GM18907 (cell line): ENCODE data around the gene ENO1.

Experiments used
- ATAC-seq: cut with Tn5 transposase; IDR thresholded peaks from one replicate; pipeline ENCODE4 v1.9.1; 2021; ENCODE audit warnings: mild to moderate bottlenecking, moderate library complexity; ENCODE audit not compliant: unreplicated experiment

The ENO1 gene

DNA sequence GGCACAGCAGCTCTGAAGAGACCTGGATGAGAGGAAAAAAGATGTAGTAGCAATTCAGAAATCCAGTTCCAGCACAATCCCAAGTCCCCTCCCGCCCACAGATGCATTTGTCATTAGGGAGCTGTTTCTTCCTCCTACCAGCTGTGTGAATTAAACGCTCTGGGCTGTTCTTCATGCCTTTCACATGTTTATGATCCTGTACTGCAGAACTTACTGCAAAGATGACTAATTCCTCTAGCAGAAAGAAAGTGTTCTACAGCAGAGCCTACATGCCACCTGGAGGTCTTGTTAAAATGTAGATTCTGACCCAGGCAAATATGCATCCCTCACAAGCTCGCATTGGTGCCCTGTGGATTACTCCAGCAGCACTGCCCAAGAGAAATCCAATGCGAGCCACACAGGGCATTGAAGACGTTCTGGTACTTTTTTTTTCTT, 6.5 kb downstream of the ENO1 start:
- ATAC-seq, result no peak

DNA sequence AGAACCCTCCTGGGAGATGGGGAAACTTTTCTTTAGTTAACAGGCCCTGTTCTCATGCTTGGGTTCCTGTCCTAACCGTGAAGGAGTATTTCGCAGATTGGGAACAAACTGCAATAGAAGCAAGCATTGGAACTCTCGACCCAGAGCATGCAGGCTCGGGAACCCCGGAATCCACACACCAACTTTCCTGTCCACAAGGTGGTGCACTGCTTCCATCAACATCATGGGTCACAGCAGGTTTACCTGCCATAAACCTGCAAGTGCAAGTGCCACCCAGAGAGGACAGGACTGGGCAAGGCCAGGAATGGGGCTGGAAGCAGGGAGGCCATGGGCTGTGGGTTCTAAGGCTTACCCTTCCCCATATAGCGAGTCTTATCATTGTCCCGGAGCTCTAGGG, 6.9 kb downstream of the ENO1 start:
- no peak for ATAC-seq

DNA sequence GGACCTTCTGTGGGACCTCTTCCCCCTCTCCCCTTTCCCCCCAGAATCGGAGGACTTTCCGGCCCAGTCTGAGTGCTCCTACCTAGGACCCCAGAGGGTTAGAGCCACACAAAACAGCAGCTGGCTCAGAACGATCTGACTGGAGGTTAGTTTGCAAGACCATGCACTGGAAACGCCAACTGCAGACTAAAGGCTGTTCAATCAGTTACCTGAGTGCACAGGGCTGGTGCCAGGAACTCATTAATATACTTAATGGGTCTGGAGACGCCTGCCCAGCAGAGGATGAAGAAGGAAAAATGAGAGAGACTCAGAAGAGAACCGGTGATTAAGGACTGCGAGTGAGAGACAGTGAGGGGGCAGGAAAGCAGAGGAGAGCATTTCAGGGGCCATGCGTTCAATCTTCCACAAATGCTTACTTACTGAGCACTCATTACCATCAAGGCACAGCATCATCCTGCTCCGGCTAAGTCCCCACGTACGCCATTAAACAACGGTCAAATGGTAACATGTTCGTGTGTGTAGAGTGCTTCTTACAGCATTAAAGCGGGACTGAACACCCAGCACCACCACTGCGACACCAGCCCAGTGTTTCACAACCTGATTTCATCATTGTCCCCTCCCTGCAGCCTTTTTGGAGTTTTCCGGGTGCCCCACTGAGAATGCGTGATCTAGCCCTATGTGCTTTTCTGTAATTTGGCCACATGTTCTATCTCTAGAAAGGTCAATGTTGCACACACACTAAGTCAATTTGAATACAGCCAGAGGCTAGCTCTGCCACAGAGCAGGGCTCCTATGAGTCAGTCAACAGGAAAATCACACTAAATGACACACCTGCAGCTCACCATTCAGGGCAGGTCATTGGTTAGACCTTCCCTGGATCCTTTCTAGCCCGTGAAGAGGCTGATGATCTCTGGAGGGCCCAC, 7.6 kb downstream of the ENO1 start:
- no peak for ATAC-seq

DNA sequence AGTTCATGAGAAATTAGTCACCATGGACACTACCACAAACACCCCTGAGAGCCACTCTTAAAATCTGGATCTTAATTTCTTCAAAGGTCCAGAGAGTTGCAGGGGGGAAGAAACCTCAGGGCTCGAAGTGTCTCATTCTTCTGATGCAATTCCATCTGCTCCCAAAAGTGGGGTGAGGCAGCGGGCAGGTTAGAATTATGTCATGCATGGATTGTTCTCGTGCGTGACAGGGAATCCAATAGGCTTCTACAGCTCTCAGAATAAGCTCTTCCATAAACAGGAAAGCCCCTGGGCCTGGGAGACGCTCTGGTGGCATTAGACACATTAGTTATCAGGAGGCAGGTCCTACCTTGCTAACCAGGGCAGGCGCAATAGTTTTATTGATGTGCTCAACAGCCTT, 8.4 kb downstream of the ENO1 start:
- ATAC-seq, result no peak

DNA sequence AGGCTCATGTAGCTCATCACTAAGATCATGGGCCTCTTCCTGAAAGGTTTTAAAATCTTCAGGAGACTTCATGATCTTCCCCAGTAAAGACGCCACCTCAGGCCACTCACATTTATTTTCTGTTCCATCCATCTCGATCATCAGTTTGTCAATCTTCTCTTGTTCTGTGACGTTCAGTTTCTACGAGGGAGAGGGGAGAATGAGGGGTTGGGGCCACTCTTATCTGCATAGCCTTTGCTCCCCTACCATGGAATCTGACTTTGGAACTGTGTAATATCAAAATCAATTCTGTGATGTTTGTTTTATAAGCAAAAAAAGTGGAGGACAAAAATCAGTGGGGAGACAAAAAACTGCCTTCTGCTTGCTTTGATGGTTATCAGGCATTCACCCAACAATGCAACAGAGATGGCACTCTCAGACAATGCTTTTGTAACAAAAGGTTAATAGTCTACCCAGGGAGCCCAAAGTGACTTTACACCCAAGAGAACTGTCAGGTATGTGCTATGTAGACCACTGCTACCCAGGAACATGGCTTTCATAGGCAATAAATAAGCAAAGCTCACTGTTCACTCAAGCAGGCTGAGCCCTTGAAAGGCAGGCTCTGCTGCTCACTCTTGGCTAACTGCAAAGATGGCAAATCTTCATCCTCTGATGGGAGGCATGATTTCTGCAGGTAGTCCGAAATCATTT, 10.5 kb downstream of the ENO1 start:
- no peak for ATAC-seq

DNA sequence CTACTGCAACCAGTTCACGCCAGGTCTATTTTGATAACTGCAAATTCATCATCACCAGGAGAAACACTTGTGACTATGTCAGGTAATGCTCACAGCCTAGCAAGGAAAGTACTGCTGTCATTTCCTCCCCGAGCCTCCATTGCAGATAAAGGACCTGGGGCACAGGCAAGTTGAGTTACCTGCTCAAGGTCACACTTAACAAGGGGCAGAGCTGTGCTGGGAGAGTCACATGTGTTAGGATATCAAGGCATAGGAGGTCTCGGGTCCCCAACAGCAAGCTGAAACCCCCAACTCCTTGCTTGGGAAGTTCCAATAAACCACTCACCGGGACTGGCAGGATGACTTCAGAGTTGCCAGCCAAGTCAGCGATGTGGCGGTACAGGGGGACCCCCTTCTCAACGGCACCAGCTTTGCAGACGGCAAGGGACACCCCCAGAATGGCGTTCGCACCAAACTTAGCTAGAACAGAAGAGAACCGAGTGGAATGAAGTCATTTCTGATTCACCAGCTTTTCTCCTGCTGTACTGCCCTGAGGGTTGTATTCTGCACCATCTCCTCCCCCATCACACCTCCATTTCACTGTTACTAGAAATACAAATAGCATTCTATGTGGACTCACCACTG, 11.6 kb downstream of the ENO1 start:
- no peak for ATAC-seq

DNA sequence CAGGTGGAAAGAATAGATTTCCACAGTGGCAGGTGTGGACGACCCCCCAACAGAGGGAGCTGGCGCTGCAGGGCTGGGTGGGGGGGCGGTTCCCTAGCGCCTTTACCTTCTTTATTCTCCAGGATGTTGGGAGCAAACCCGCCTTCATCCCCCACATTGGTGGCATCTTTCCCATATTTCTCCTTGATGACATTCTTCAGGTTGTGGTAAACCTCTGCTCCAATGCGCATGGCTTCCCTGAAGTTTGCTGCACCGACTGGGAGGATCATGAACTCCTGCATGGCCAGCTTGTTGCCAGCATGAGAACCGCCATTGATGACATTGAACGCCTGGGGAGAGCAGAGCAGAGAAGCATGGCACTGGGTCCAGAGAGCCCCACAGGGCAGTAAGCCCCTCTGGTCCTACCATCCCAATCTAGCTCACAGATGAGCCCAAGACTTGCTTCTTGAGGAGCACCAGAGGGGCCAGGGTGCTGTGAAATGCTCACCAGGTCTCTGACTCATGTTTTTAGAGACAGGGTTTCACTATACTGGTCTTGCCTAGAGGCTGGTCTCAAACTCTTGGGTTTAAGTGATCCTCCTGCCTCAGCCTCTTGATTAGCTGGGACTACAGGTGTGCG, 12.2 kb downstream of the ENO1 start:
- no peak for ATAC-seq

DNA sequence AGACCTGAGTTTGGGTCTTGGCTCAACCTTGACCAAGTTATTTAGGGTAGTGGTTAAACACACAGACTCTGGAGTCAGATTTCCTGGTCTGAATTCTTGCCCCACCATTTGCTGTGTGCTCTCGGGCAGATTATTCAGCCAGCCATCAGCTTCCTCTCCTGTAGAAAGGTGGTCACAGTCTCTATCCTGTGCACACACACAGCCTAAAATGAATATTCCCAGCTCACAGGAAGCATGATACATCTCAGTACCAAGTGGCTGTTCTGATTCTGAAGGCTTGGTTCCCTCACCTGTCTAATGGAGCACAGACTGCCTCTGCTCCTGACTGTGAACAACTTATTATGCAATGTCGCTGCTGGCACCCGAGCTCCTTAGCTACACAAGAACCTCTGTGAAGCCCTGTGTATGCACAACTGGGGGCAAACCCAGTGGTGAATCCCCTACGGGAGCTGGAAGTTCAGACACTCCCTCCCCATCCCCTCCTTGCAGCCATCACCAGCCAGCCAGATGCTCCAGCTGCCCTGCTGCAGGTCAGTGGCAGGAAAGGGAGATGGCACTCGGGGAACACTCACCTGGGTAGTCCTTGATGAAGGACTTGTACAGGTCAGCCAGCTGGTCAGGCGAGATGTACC, 13.7 kb downstream of the ENO1 start:
- no peak for ATAC-seq

DNA sequence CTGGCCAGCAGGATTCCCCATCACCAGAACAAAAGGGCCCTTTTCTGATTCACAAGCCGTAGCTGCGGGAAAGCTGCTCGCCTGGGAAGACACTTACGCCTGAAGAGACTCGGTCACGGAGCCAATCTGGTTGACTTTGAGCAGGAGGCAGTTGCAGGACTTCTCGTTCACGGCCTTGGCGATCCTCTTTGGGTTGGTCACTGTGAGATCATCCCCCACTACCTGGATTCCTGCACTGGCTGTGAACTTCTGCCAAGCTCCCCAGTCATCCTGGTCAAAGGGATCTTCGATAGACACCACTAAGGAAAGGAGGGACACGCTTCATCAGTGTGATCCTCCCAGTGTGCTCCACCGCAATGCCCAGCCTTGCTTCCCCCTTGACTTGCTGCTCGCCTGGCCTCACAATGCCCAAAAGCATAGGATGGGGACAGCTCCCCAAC, 14.7 kb downstream of the ENO1 start:
- ATAC-seq, result no peak

DNA sequence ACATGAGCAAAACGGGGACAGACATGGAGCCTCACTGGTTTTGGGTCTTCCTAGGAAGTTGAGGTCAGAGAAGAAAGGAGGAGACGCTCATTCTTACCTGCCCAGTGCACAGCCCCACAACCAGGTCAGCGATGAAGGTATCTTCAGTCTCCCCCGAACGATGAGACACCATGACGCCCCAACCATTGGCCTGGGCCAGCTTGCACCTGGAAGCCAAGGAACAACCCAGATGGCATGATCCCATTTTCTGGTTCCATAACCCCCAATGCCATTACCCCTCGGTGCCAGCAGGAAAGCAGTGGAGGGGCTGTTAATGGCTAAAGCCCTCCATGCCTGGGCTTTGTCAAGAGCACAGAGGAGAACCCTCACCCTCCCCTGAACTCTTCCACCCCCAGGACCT, 15.3 kb downstream of the ENO1 start:
- ATAC-seq, result no peak

DNA sequence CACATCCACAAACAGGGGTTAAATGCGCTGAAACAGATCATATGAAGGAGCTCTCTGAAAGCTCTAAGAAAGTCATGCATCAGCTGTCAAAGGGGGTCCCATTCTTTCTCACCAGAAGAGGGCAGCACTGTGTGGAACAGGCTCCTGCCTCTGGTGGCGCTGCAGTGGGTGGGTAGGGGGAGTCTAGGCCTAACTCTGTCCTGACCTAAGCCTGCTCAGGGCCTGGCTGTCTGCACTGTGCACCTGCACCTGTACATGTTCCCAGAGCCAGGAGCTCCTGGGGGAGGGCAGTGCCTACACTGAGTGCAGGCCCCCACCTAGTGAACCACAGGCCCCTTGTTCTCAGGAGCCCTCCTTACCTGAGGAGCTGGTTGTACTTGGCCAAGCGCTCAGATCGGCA, 16.0 kb downstream of the ENO1 start:
- ATAC-seq, result no peak

DNA sequence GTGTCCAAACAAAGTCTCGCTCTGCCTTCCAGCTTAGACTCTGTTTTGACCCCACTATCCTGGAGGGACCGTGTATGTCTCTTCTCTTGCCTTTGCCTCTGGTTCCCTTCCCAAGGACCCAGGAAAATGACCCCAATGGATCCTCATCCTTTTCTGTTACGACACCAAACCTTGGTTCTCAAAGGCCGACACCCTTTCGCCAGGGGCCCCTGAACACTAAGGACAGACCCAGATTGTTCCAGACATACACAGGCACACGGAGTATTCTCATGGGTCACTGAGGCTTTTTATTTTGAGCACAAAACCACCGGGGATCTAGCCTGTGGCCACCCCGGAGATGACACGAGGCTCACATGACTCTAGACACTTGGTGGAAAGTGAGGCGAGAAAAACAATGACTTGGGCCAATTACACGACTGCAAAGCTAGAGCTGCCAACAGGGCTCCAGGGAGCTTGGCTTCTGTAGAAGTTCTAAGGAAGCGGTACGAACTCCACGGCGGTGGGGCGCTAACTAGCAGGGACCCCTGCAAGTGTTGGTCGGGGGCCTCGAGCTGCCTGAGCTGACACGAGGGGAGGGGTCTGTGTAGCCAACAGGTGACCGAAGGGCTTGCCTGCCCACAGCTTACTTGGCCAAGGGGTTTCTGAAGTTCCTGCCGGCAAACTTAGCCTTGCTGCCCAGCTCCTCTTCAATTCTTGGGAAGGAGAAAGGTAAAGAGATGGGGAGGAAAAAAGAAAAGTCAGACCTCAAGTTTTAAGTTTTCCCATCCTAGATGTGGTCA, 17.6 kb downstream of the ENO1 start:
- no peak for ATAC-seq

DNA sequence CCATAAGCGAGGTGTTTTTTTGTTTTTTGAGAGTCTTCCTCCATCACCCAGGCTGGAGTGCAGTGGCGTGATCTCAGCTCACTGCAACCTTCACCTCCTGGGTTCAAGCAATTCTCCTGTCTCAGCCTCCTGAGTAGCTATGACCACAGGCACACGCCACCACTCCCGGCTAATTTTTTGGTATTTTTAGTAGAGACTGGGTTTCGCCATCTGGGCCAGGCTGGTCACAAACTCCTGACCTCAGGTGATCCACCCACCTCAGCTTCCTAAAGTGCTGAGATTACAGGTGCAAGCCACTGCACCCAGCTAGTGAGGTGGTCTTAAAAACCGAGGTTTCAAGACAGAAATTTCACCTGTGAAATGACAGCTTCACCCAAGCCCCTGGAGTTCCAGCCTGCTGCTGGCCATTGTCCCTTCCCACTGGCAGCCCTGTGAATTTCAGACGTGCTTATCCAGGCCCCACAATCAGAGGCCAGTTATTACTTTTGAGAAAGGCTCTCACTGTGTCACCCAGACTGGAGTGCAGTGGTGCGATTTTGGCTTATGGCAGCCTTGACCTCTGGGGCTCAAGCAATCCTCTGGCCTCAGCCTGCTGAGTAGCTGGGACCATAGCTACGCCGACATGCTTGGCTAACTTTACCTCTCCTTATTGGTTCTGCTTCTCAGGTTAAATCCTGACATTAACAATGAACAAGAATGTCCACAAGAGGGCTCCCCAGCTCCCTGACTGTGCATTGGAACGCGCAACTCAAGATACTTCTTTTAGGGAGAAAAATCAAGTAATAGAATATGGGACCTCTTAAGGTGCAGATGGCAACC, 19.4 kb downstream of the ENO1 start:
- ATAC-seq, result no peak

DNA sequence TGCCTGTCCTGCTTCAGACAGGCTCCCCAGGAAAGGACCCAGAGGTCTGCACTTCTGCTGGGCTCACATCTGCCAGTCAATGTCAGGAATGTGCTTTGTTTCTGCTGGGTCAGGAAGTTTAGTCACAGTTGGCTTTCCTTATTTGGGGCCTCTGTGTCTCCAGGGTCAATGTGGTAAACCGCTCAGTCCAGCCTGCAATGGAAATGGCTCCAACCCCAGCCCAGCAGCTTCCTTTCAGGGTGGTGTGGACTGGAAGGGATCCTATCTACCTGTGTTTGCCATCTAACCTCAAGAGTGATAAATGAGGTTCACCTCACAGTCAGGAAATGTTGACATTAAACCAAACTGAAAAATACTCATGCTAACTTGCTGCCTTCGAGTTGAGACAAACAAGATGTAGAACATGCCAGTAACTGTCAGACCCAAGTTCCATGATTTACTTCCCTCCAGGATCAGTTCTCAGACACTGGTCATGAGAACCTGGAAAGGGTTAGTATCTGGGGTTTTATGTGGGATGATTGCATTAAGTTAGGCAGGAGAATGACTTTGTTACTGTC, 20.3 kb downstream of the ENO1 start:
- ATAC-seq, result no peak

DNA sequence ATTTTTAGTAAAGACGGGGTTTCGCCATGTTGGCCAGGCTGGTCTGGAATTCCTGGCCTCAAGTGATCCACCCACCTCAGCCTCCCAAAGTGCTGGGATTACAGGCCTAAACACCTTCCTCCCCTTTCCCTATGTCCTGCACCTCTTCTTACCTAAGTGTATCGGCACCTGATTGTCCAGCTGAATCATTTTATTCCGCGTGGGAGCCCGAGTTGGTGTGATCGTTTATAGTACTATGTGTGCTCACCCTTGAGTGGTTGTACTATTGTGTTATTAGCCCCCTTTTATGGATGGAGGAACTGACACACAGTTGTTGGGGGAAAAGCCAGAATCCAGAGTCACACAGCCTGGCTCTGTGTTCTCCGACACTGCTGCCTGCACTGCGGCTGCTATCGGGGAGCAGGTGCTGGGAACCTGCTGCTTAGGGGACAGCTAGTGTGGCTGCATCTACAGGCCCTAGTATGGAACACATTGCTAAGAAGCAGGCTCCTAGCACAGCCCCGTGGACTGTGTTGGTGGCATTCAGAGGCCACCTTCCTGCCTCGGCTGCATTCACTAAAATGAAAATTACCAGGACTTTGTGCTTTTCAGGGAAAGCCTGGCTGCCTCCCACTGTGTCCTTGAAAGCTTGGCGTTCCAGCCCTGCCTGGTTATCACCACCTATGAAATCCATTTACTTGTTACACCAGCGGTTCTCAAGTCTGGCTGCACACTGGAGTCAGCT, 21.6 kb downstream of the ENO1 start:
- ATAC-seq, result no peak

DNA sequence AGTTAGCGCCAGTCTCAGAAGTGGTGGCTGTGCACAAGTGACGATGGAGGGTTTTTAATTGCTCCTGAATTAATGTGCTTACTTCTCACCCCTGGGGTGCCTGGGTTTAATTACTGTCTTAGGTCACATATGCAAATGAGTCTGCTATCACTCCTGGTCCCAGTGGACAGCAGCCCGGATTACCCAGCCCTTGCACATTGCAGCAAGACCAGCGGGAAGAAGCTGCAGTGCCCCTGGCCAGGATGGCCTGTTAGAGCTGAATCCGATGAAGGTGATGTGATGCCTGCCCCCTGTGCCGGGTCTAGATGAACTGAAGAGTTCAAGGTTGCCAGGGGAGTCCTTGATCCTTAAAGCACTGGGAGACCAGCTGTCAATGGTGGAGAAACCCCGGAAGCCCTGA, 24.2 kb downstream of the ENO1 start:
- no peak for ATAC-seq

DNA sequence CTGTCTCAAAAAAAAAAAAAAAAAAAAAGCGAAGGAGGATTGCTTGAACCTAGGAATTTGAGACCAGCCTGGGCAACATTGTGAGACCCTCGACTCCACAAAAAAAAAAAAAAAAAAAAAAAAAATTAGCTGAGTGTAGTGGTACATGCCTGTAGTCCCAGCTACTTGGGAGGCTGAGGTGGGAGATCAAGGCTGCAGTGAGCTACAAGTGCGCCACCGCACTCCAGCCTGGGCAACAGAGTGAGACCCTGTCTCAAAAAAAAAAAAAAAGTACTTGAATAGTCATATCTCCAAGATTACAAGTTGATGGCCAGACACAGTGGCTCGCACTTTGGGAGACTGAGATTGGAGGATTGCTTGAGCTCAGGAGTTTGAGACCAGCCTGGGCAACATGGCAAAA, 27.4 kb downstream of the ENO1 start:
- no peak for ATAC-seq

DNA sequence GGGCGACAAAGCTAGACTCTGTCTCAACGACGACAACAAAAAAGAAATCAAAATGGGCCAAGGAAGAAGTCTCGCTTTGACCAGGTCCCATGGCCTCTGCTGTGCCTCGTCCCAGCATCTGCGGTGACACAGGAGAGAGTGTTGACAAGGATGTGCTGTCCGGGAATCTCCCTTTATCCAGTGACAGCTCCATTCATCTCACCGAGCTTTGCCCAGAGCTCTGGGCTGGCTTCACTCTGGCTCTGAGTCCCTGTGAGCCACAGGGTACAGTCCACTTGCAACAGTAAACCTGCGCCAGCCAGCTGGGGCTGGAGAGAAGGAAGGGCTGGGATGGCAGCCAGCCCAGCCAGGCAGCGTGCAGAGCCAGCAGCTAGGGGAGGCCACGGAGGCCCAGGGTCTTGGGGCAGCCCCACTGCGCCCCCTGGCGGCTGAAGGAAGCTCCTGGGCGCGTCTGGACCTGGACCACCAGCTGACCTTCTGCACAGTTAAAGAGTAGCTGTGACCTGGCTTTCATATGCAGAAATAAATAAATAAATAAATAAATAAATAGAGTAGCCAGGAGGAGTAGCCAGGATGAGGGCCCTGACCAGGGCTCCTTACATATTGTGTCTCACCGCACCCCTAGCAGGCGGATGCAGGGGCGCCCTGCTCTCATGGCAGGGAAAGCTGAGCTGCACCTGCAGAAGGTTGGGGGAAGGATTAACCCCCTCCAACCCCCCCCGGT, 29.7 kb downstream of the ENO1 start:
- no peak for ATAC-seq
